GM18951 (cell line): ENCODE data around the gene TMCC1.

Experiments used
- POLR2A ChIP-seq: IDR thresholded peaks from 4 replicates; pipeline ENCODE4 v1.6.1; 2011; ENCODE audit warnings: mild to moderate bottlenecking; ENCODE audit not compliant: insufficient read length, insufficient read depth; ENCODE audit errors: extremely low read depth
- in situ Hi-C: fragments of 300-500 bp; cut with MboI; formaldehyde crosslinking; loops from one replicate; pipeline ENCODE4 v1.12.0; 2022; ENCODE audit warnings: low sequenced_read_pairs, mixed read lengths, inconsistent platforms; ENCODE audit not compliant: unreplicated experiment

Gene TMCC1

GRCh38 chr3:129893581-129894070 lies at the start of gene TMCC1:
Gene TMCC1 (minus strand): TSS chr3:129893711.
- peak; percentile 72 for TF ChIP-seq POLR2A
- in situ Hi-C loops = no loop called here

- no peak for TF ChIP-seq POLR2A
- in situ Hi-C loops = loop anchor here (25.0 kb wide), 1 partner anchor 456 kb away; no protein-coding TSS in a partner anchor
Measured at GRCh38 chr3:129943020-129943419, 49.5 kb upstream of the TMCC1 start.

GRCh38 chr3:129942296-129942695 lies 48.8 kb upstream of the TMCC1 start:
- in situ Hi-C loops = loop anchor here (25.0 kb wide), 1 partner anchor 455 kb away; no protein-coding TSS in a partner anchor
- no peak for TF ChIP-seq POLR2A

- no peak for TF ChIP-seq POLR2A
- in situ Hi-C loops = loop anchor here (25.0 kb wide), 1 partner anchor 453 kb away; no protein-coding TSS in a partner anchor
Measured at GRCh38 chr3:129940086-129940485, 46.6 kb upstream of the TMCC1 start.

DNA sequence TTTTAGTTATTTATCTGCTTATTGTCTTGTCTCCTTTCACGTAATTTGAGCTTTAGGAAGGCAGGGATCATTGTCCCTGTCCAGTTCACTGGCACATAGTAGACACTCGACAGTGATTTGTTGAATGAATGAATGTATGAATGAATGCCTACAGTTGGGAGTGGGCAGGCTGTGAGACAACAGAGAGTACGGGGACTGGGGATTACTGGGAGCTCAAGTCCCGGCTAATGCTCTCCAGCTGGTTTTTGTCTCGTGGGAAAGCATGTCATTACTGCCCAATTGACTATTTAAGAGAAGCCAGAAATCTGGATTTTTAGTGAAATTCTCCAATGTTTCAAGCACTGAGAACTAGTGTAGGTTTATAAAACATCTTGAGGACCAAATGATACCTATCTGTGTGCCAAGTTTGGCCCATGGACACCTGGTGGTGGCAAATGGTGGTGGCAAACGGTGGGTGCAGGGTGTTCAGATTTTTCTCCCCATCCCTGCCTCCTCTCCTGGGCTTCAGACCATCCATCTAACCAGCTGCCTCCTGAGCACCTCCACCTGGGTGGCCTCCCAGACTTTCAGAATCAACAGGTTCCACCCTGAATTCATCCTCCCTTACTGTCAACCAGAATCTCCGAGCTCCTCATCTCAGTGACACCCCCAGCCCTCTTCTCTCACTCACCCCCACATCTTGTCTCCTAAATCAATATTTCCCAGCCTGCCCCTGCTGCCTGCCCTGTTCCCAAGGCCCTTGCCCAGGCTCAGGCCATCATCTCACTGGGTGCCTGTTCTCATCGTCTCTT lies 44.8 kb upstream of the TMCC1 start:
- in situ Hi-C loops = loop anchor here (10.0 to 25.0 kb wide), 2 partner anchors 304 to 451 kb away; no protein-coding TSS in a partner anchor
- TF ChIP-seq POLR2A = no peak

- in situ Hi-C loops = loop anchor here (10.0 to 25.0 kb wide), 2 partner anchors 303 to 450 kb away; no protein-coding TSS in a partner anchor
- no peak for TF ChIP-seq POLR2A
Measured at GRCh38 chr3:129937717-129938116, 44.2 kb upstream of the TMCC1 start.

DNA sequence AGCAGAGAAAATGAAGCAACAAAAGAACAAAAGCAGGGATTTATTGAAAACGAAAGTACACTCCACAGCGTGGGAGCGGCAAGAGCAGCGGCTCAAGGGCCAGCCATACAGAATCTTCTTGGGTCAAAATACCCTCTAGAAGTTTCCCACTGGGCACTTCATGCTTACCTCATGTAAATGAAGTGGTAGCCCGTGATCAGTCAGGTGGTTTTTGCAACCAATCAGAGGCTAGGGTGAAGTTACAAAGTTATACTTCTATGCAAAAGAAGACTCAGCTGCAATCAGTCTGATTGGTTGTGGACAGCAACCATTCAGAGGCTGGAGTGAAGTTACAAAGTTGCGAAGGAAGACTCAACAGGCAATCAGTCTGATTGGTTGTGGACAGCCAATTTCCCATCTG lies 43.2 kb upstream of the TMCC1 start:
- in situ Hi-C loops = loop anchor here (10.0 to 25.0 kb wide), 2 partner anchors 302 to 449 kb away; no protein-coding TSS in a partner anchor
- TF ChIP-seq POLR2A = no peak

- in situ Hi-C loops = loop anchor here (10.0 to 25.0 kb wide), 2 partner anchors 300 to 447 kb away; no protein-coding TSS in a partner anchor
- no peak for TF ChIP-seq POLR2A
Measured at GRCh38 chr3:129934234-129935123, 41.0 kb upstream of the TMCC1 start.

DNA sequence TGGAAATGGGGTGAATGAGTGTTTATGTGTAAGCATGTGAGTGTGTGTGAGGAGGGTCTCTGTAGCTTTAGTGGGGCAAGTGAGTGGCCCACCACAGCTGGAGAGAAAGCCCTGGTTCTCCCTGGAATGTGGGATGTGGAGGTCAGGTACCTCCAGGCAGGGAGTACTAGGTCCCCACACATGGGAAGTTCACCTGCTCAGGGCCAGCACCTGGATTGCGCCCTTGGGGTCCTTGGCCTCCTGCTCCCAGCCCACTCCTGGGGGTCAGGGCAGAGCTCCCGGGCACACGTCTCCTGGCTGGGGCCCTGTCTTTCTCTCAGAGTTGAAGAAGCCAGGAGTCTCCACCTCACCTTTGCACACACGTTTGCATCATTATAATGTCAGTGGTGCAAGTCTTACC lies 40.0 kb upstream of the TMCC1 start:
- TF ChIP-seq POLR2A = no peak
- in situ Hi-C loops = loop anchor here (10.0 to 25.0 kb wide), 2 partner anchors 299 to 446 kb away; no protein-coding TSS in a partner anchor

DNA sequence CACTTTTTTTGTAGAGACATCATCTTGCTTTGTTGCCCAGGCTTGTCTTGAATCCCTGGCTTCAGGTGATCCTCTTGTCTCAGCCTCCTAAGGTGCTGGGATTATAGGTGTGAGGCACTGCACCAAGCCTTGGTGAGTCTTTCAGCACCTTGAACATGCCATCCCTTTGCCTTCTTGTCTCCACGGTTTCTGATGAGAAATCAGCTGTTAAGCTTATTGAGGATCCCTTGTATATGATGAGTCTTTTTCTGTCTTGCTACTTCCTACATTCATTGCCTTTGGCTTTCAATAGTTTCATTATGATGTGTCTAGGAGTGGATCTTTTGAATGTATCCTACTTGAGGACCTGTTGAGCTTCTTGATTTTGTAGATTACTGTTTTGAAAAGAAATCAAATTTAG lies 35.9 kb upstream of the TMCC1 start:
- TF ChIP-seq POLR2A = no peak
- in situ Hi-C loops = loop anchor here (25.0 kb wide), 1 partner anchor 442 kb away; no protein-coding TSS in a partner anchor

- in situ Hi-C loops = loop anchor here (25.0 kb wide), 1 partner anchor 440 kb away; no protein-coding TSS in a partner anchor
- no peak for TF ChIP-seq POLR2A
Measured at GRCh38 chr3:129927072-129927471, 33.6 kb upstream of the TMCC1 start.

- TF ChIP-seq POLR2A = no peak
- in situ Hi-C loops = no loop called here
Measured at GRCh38 chr3:129919806-129920205, 26.3 kb upstream of the TMCC1 start.

DNA sequence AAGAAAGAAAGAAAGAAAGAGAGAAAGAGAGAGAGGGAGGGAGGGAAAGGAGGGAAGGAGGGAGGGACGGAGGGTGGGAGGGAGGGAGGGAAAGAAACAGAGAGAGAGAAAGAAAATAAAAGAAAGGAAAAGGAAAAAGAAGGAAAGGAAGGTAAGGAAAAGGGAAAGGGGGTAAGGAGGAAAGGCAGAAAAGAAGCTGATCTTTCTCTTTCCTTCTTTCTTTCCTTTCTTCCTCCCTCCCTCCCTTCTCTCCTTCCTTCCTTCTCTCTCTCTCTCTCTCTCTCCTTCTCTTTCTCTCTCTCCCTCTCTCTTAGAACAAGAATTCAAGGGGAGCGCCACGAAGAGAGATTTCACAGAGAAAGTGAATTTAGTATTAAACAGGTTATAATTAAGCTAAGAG lies 25.8 kb upstream of the TMCC1 start:
- in situ Hi-C loops = no loop called here
- no peak for TF ChIP-seq POLR2A
